HG03060 (cell line): ENCODE results near the gene ZMAT5.
"Not testable (repeated sequence)": the region's sequence is repeated elsewhere in the genome, so short reads cannot be mapped to it uniquely, and the experiment has no call there.

Experiments
- ATAC-seq: cut with Tn5 transposase; IDR thresholded peaks from one replicate; pipeline ENCODE4 v1.9.1; 2021; ENCODE audit warnings: low read depth, moderate number of reproducible peaks; ENCODE audit not compliant: unreplicated experiment

ZMAT5 gene

DNA sequence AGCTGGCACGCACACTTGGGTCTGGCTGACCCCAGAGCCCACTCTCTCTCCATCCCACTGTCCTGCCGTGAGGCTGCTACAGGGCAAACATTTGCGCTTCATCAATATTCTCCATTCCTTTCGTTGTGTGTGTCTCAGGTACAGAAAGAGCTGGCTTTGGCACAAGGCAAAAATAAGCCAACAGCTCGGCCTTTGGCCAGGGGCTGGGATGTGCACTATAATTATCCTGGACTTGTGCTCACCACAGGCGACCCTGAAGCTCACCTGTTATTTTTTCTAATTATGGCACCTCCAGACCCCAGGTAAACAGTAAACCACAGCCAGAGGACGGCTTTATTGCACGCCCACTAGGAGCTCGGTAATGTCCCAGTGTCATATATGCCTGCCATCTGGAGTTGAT, 10.9 kb downstream of the ZMAT5 start:
- no peak for ATAC-seq

DNA sequence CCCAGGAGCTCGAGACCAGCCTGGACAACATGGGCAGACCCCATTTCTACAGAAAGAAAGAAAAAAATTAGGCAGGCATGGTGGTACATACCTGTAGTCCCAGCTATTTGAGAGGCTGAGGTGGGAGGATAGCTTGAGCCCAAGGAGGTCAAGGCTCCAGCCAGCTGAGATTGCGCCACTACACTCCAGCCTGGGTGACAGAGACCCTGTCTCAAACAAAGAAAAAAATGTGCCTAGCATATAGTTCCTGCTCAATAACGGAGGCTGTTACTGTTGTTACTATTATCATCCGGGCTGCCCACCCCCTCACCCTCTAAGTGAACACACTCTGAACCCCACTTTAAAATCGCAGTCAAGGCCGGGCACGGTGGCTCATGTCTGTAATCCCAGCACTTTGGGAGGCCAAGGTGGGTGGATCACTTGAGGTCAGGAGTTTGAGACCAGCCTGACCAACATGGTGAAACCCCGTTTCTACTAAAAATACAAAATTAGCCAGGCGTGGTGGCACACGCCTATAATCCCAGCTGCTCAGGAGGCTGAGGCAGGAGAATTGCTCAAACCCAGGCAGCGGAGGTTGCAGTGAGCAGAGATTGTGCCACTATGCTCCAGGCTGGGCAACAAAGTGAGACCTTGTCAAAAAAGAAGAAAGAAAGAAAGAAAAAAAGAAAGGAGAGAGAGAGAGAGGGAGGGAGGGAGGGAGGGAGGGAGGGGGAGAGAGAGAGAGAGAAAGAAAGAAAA, 12.0 kb downstream of the ZMAT5 start:
- not testable (repeated sequence) for ATAC-seq

DNA sequence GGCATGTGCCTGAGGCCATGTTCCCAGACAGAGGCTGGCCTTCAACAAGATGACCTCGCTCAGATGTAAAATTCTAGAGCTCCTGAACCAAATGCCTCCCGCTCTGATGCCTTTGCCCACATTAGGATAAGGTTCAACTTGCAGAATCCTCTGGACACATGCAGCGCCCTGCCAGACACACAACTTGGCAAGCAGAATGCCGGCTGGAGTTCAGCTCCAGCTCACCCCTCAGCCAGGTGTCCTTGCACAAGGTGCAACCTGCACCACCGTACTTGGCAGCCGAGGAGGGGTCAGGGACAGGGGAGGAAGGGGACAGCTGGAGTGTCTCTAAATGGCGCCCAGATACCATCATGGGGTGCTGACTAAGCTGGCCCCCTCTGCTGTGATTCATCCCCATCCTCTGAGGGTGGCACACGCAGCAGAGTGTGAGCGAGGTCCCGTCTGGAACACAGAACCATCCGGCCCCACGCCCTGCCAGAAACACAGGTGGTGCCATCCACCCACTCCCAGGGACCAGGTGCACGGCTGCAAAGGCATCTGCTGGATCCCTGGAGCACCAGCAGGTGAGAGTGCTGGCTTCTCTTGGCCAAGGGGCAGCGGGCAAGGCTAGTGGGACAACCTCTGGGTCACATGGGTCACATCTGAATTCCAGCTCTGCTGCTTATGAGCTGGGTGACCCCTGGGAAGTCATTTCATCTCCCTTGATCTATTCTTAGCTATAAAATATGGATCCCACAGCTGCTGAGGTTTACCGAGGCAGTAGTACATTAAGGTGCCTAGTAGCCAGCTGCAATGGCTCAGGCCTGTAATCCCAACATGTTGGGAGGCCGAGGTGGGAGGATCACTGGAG, 12.8 kb downstream of the ZMAT5 start:
- no peak for ATAC-seq

DNA sequence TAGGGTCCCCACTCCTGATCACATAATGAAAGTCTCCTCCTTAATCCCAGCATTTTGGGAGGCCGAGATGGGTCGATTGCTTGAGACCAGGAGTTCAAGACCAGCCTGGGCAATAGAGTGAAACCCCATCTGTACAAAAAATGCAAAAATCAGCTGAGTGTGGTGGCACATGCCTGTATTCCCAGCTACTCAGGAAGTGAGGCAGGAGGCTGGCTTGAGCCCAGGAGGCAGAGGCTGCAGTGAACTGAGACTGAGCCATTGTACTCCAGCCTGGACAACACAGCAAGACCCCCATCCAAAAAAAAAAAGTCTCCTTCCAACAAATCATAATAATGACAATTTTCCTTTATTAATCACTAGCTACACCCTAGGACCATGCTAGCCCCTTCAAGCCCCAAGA, 15.1 kb downstream of the ZMAT5 start:
- no peak for ATAC-seq

DNA sequence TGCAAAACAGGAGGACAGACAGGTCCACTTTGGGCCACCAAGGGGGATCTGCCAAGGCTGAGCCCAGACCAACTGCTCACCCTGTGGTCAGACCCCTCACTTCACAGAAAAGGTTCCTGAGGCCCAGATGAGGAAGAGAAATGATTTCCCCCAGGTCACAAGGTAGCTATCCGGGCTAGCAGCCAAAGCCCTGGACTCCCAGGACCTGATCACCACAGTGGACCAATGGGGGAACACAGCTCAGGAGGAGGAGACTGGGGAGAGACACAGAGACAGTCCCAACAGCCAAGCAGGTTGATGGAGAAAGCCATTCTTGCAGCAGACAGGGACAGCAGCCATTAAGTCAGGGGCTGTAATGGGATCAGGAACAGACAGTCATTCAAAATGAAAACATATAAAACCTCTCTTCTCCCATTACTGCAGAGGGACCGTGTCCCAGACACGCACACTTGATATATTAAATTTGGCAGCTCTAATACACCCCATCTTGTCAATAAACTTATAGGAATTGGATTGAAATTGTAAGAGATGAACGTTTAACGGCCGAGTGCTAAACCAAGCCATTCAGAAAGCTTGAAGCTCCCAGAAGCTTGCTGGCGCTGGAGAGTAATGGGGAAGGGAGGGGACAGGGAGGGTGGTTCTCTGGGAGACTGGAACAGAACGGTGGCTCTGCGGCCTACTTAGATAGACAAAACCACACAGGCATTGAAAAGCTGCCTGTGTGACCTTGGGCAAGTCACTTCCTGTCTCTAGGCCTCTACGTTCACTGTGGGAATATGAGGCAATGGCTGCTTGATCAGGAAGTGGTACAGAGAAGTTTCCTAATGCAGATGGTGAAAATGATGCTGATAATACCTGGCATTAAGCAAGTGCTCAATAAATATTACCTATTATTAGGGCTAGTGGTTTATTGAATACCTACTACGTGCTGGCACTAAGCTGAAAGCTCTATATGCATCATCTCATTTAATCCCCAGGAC, 16.0 kb downstream of the ZMAT5 start:
- no peak for ATAC-seq

DNA sequence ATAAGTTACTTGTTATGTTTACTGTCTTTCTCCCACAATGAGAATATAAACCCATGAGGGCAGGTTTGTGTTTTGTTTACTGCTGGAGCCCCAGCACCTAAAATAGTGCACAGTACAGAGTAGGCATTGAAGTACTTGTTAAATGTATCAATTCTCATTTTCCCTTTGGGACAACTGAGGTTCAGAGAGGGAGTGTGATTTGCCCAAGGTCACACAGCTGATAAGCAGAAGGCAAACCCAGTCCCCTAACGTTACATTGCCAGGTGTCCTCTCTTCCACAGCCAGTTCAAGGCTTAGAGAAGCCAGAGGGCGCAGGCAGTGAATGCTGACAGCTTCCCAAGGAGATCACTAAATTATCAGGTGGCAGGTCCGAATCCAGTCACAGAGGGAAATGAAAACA, 16.8 kb downstream of the ZMAT5 start:
- ATAC-seq, result no peak

DNA sequence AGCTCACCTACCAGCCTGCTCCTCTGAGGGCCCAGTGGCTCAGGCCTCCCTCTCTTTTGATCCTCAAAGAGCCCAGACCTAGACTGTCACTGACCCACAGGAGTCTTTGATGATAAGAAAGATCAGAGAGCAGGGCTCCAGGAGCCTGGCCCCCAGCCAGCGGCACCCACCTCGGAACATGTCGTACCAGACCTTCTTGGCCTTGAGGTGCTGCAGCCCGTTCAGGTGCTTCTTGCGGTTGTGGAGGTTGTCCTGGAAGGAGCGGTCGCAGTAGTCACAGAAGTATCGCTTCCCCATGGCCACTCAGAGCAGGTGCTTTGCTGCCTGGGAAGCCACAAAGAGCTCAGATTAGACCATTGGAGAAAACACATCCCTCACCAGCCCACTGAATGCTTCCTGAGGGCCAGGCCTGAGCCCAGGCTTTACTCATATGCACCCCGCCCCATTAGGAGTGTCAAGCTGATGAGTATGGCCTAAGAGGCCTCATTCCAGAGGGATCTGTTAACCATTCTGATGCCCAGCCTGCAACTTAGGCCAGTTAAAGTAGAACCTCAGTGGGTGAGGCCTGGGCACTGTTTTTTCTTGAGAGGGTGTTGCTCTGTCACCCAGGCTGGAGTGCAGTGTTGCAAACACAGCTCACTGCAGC, 18.4 kb downstream of the ZMAT5 start:
- ATAC-seq, result no peak

DNA sequence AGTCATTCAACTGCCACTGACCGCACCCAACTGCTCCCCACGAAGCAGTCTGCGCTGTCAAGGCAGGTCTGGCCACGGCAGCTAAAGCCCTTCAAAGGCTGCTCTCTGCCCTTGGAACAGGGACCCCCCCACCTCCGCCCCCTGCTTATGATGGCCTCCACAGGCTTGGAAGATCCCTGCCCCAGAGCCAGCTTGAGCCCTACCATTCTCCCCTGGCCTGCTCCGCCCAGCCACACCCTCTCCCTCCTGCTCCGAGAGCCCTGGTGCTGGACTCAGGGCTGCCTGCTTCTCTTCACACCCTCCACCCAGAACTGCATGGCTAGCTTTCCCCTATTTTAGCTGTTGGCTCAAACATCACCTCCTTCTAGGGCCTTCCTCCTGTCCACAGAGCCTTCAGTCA, 19.0 kb downstream of the ZMAT5 start:
- no peak for ATAC-seq

DNA sequence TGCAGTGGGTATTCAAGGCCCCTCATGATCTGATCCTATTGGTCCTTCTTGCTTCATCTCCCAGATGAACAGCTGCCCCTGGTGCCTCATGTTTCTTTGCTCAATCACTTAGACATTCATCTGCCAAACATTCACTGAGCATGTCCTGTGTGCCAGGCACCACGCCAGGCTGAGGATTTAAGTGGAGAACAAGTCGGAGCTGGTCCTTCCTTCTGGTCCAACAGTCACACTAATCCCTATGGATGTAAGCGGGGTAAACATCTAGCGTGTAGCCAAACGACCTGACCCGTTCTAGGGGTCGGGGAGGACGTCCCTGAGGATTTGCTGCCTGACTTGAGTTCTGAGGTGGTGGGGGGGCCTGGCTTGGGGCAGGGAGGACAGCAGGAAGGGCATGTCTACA, 21.9 kb downstream of the ZMAT5 start:
- ATAC-seq, result no peak

DNA sequence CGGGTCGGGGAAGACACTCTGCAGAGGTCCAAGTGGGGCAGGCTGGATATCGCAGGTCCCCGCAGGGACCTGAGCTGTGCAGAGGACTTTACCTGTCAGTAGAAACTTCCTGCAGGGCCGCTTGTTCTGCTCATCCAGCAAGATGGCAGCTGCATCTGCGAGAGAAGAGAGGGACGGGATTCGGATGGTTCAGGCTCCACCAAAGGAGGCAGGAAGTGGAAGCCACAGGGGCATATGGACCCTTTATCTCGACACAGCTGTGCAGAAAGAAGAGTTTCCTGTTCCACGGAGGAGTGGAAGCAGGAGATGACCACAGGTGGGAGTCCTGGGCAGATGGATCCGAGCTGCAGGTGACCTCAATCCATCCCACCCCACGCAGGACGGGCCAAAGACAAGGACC, 24.5 kb downstream of the ZMAT5 start:
- no peak for ATAC-seq

DNA sequence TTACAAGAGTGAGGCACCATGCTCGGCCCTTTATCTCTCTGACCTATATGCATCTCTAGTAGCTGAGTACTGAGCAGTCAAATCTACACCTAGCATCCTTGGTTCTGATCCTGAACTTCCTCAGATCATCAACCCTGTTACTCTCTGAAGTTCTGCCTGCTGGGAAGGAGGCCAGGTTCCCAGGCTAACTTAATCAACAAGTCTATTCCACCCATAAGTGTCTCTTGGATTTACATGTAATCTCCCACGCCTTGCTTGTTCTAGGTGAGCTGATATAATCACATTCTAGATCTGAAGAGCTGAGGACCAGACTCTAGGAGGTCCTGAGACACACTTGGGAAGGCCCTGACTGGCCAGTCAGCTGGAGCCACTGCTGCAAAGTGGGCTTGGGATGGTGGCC, 24.9 kb downstream of the ZMAT5 start:
- ATAC-seq, result no peak

DNA sequence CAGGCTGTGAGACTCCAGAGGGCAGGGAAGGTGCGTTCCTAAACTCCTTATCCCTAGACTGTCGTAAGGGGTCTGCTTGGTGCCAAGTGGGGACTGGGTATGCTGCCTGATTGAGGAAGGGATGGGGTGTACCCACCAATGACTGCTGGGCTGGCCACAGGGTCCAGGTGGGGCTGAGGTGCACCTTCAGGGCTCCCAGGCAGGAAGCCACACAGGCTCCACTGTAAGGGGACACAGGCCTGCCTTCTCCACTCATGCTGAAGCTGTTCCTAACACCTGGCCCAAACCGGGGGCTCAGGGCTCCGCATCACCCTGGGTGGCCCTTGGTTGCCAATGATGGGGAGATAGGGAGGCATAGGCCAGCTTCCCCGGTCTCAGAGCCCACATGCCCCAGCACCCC, 26.6 kb downstream of the ZMAT5 start:
- no peak for ATAC-seq

DNA sequence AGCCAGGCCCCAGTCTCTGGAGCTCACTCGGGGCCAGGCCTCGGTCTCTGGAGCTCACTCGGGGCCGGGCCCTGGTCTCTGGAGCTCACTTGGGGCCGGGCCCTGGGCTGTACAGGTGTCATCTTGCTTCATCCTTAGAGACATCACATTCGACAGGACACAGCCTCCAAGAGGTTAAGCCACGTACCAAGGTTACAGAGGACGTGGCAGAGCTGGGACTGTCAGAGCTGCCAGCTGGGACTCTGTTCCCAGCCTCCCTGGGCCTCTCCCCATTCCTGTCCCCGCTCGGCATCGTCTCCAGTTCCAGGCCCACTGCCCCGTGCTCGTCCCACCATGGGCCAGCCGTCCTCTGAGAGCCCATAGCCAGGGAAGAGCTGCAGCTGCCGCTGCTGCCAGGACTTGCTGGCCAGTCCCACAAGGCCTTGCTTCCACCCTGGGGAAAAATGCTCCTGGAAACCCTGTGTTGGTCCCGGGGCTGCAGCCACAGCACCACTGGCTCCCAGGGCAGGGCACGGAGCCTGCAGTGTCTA, 27.4 kb downstream of the ZMAT5 start:
- no peak for ATAC-seq

DNA sequence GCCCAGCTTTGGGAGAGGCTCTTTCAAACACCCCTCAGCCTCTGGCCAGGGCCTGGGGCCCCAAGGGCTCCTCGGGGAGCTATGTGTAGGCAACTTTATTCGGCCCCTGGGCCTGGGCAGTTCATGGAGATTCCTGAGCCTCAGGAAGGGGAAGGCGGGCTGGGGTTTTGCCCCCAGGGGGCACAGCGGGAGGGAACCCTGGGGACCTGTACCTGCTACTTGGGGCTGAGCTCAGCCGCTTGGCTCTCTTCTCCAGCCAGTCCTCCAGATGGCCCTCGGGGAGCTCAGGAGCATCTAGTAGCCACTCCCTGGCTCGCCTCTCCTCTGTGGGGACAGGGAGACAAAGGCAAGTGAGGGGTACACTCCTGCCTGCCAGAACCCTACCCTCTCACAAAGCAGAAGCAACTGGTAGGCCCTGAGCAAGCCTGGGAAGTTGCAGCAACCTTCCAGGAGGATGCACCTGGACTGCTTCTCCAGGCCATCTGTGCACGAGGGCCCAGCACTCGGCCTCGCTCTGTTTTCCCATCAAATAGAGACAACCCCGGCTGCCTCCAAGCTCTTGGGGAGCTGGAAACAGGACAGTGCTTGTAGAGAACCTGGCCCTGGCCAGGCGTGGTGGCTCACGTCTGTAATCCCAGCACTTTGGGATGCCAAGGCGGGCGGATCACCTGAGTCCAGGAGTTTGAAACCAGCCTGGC, 28.5 kb downstream of the ZMAT5 start:
- ATAC-seq, result no peak

DNA sequence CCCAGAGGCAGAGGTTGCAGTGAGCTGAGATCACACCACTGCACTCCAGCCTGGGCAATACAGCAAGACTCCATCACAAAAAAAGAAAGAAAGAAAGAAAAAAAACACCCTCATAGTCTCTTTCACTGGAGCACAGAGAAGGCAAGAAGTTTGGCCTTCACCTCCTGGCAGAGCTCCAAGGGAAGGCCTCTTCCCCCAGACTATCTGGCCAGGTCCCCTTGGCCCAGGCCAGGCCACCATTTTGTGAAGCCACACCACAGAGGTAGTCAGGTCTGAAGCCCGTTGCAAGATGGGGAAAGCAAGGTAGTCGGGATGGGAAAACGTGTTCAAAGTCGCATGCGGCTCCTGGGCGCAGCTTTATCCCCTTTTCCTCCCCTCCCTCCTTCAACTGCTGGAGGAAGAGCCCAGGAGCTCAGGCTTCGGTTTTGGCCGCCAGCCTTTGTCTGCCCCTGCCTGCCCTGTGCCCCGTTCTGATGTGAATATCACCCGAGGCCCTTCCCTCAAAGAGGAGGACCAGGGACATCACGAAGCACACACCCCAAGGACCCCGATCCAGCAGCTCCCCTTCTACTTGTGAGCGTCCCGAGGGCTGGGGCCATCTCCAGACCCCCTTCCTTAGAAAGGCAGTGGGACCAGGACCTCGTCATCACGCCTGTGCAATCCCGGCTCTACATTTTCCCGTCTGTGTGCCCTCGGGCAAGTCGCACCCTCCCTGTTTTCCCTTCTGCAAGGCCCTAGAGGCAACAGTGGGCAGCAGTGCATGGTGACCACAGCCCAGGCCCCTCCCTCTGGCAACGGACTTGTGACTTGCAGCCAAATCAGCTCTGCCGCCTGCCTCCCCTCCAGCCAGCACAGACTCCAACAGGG, 29.3 kb downstream of the ZMAT5 start:
- ATAC-seq, result no peak

DNA sequence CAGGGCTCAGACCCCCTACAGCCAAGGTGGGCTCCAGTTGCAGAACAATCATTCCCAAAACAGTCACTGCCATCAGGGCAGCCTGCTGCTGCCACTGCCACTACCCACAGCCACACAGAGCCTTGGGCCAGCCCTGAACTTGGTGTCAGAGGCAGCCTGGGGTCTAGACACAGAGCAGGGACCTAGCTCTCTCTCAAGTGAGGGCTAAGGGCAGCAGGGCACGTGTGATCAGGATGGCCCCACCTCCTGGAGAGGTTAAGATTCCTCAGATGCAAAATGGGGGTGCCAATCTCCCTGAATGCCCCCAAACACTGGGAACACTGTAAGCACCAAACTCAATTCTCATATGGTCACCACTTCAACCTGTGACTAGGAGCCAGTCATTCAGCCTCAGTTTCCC, 31.4 kb downstream of the ZMAT5 start:
- no peak for ATAC-seq

DNA sequence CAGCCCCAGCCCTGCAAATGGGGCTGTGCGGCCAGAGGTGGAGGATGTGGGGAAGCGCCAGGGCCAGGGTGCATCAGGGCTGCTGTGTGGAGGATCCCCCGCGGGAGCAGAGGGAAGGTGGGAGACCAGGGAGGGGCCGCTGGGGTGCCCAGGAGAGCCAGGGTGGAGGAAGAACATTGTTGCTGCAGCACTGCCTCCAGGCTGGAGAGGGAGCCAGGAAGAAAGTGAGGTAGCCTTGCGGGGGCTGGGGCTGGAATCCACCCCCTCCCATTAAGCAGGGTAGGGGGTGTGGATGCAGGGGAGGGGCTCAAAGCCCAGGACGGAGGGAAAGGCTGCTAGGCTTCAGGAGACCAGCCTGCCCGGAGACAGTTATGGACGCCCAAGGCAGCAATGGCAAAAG, 32.0 kb downstream of the ZMAT5 start:
- ATAC-seq, result no peak

DNA sequence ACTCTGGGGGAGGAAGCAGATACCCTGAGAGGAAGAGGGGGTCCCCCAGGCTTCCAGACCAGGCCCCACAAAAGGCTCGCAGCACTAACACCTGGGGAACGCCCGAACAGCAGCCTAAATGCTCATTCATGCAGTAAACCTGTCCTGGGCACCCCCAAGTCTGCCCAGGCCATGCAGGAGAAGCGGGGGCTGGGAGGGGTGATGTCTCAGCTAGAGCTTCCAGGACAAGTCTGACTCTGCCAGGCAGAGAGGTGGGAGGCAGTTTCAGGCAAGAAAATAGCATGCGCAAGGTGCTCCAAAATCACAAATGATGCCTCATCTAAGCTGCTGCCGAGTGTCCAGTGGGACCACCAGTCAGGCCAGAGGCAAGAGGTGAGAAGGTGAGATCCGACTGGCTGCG, 32.4 kb downstream of the ZMAT5 start:
- no peak for ATAC-seq
